DND-41 (cell line): ENCODE data around the gene PFDN6.

ENCODE experiments used
- ATAC-seq: fragments of 200-7000 bp; cut with Tn5 transposase; 3 replicates; pipeline ENCODE4 v1.9.1; 2021; ENCODE audit warnings: low read depth; ENCODE audit not compliant: insufficient read depth
- DNase-seq: peaks from one replicate; pipeline ENCODE4 v3.0.0-alpha.2; 2020
- H2AFZ ChIP-seq: 2 replicates; pipeline ENCODE4 v1.6.0; 2012; ENCODE audit warnings: low read depth, low read length
- H3K27ac ChIP-seq: 2 replicates; pipeline ENCODE4 v1.5.1; 2012; ENCODE audit warnings: low read length, inconsistent platforms
- H3K27me3 ChIP-seq: fragments of 200-600 bp; sonication (generic); 2 replicates; pipeline ENCODE4 v1.6.0; 2012; ENCODE audit warnings: low read length, mild to moderate bottlenecking, inconsistent platforms; ENCODE audit not compliant: insufficient read depth, poor library complexity
- H3K36me3 ChIP-seq: 2 replicates; pipeline ENCODE4 v1.5.1; 2012; ENCODE audit warnings: low read length, inconsistent platforms; ENCODE audit not compliant: insufficient read depth
- H3K4me1 ChIP-seq: 2 replicates; pipeline ENCODE4 v1.5.1; 2012; ENCODE audit warnings: mild to moderate bottlenecking, low read length; ENCODE audit not compliant: insufficient read depth
- H3K4me2 ChIP-seq: 2 replicates; pipeline ENCODE4 v1.6.0; 2012; ENCODE audit warnings: mild to moderate bottlenecking, moderate library complexity, low read length, inconsistent platforms; ENCODE audit not compliant: insufficient read depth
- H3K4me3 ChIP-seq, 2 experiments: fragments of 200-600 bp in 1 of 2; shearing (Covaris generic) in 1 of 2; 2 replicates each; pipeline ENCODE4 v1.5.1; 2012 to 2016; ENCODE audit warnings: inconsistent platforms in 2 of 2, low read length in 2 of 2, mild to moderate bottlenecking in 2 of 2, low read depth in 1 of 2, moderate library complexity in 1 of 2
- H3K79me2 ChIP-seq: 2 replicates; pipeline ENCODE4 v1.6.0; 2012; ENCODE audit warnings: low read length, inconsistent platforms; ENCODE audit not compliant: insufficient read depth
- H3K9ac ChIP-seq: 2 replicates; pipeline ENCODE4 v1.6.0; 2012; ENCODE audit warnings: low read depth, mild to moderate bottlenecking, inconsistent platforms, low read length, moderate library complexity
- H3K9me3 ChIP-seq: 2 replicates; pipeline ENCODE4 v1.5.1; 2012; ENCODE audit warnings: low read length, moderate library complexity, mild to moderate bottlenecking, inconsistent platforms; ENCODE audit not compliant: insufficient read depth, severe bottlenecking
- H4K20me1 ChIP-seq: 2 replicates; pipeline ENCODE4 v1.6.0; 2012; ENCODE audit warnings: low read length; ENCODE audit not compliant: insufficient read depth
- CTCF ChIP-seq: IDR thresholded peaks from 2 replicates; pipeline ENCODE4 v1.5.1; 2012; ENCODE audit warnings: borderline replicate concordance, low read length, moderate library complexity, mild to moderate bottlenecking; ENCODE audit not compliant: poor library complexity, severe bottlenecking; ENCODE audit errors: extremely low read depth
- EZH2 ChIP-seq: IDR thresholded peaks from 3 replicates; pipeline ENCODE4 v1.6.1; 2012; ENCODE audit warnings: borderline replicate concordance, low read depth, mild to moderate bottlenecking, moderate library complexity, low read length, inconsistent platforms; ENCODE audit not compliant: severe bottlenecking

PFDN6 gene

DNA sequence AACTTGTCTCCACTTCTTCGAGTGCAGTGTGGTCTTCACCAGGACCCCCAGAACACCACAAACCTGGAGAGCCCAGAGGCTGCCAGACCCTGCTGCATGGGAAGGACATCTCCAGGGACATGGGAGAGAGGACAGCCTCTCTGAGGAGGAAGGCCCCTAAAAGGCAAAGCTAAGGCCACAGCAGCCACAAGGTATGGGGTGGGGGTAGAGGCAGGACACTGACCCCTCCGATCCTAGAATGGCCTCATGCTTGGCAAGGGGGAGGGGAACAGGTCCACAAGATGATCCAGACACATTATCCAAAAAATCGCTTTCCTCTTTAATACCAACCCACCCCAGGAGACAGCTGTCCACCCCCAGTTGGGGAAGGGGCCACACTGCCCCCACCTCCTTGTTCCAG is 10.6 kb upstream of the PFDN6 start:
- no peak for DNase-seq
- peaks cover 86% of the 10 kb centered on the region for H3K36me3 ChIP-seq
- peak overlapping the region; percentile 16; the same call in 1 of the 2 replicates for H3K4me2 ChIP-seq
- no peaks in the 10 kb centered on the region for H3K9me3 ChIP-seq
- peaks cover 36% of the 10 kb centered on the region for H4K20me1 ChIP-seq
- no peak overlapping the region for H3K4me3 ChIP-seq
- TF ChIP-seq EZH2 (no peak), CTCF (no peak)
- no peak overlapping the region for H2AFZ ChIP-seq
- no peak overlapping the region for H3K27ac ChIP-seq
- no peaks in the 10 kb centered on the region for H3K27me3 ChIP-seq
- H3K9ac ChIP-seq, result no peak overlapping the region
- H3K79me2 ChIP-seq, result peaks cover 27% of the 10 kb centered on the region
- no peak for ATAC-seq
- peaks cover 44% of the 10 kb centered on the region for H3K4me1 ChIP-seq

GRCh38 chr6:33279257-33279695 is 10.1 kb upstream of the PFDN6 start:
- H4K20me1 ChIP-seq, result peaks cover 31% of the 10 kb centered on the region
- no peak overlapping the region for H2AFZ ChIP-seq
- H3K4me1 ChIP-seq, result peaks cover 39% of the 10 kb centered on the region
- no peak for ATAC-seq
- no peaks in the 10 kb centered on the region for H3K9me3 ChIP-seq
- no peak overlapping the region for H3K27ac ChIP-seq
- no peak for DNase-seq
- peaks cover 22% of the 10 kb centered on the region for H3K79me2 ChIP-seq
- TF ChIP-seq EZH2 (no peak), CTCF (no peak)
- no peak overlapping the region for H3K9ac ChIP-seq
- no peaks in the 10 kb centered on the region for H3K27me3 ChIP-seq
- peaks cover 84% of the 10 kb centered on the region for H3K36me3 ChIP-seq
- H3K4me2 ChIP-seq, result peak overlapping the region; percentile 16; the same call in 1 of the 2 replicates
- no peak overlapping the region for H3K4me3 ChIP-seq

- Histone ChIP-seq H3K27me3 (no peaks in the 10 kb centered on the region), H3K4me3 (no peak overlapping the region), H3K4me2 (no peak overlapping the region), H3K9me3 (no peaks in the 10 kb centered on the region), H2AFZ (no peak overlapping the region), H3K27ac (no peak overlapping the region), H3K4me1 (peaks cover 32% of the 10 kb centered on the region), H3K36me3 (peaks cover 84% of the 10 kb centered on the region), H4K20me1 (peaks cover 23% of the 10 kb centered on the region), H3K79me2 (peaks cover 15% of the 10 kb centered on the region), H3K9ac (no peak overlapping the region)
- ATAC-seq, result peak; percentile 9; the same call in 1 of the 3 replicates
- TF ChIP-seq EZH2 (no peak), CTCF (peak; percentile 62)
- peak; percentile 38 for DNase-seq
Observed at GRCh38 chr6:33279971-33280511, 9.4 kb upstream of the PFDN6 start.
